ENCODE data around the gene IFNG. TPM values are rescaled to one million over a fixed set of nuclear protein-coding genes. Genes with fewer than 3 reads are reported as not detected.

Gene IFNG
- total and polyA plus RNA-seq, 8 donors: 0.18 to 0.60 TPM; not detected in 6

DNA sequence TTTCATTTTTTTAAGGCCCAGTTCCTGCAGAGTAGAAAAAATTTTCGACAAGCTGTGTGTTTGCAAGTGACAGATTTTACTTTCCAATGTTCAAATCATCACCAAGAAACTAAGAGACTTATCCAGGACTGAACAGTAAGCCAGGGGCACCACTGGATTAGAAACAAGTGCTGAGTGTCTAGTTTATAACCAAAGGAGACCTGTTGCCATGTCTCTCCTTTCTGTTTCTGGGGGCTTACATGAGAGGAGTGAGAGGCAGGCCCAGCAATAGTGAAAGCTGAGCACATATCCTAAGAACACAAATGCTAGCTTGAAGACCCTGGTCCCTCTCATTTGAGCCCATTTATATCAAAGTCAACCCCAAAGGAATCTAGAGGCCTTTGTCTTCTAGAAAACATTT, 2.9 kb downstream of the IFNG start:
- H3K9me3 ChIP-seq: no peaks in the 10 kb centered on the region
- DNase-seq: no peak
- H3K4me3 ChIP-seq: no peak overlapping the region
- TF ChIP-seq, protein P1, sequence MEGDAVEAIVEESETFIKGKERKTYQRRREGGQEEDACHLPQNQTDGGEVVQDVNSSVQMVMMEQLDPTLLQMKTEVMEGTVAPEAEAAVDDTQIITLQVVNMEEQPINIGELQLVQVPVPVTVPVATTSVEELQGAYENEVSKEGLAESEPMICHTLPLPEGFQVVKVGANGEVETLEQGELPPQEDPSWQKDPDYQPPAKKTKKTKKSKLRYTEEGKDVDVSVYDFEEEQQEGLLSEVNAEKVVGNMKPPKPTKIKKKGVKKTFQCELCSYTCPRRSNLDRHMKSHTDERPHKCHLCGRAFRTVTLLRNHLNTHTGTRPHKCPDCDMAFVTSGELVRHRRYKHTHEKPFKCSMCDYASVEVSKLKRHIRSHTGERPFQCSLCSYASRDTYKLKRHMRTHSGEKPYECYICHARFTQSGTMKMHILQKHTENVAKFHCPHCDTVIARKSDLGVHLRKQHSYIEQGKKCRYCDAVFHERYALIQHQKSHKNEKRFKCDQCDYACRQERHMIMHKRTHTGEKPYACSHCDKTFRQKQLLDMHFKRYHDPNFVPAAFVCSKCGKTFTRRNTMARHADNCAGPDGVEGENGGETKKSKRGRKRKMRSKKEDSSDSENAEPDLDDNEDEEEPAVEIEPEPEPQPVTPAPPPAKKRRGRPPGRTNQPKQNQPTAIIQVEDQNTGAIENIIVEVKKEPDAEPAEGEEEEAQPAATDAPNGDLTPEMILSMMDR (IDR thresholded peaks at IDR 0.05): no peak
- no peaks in the 10 kb centered on the region for H3K36me3 ChIP-seq
- no peaks in the 10 kb centered on the region for H3K4me1 ChIP-seq
- H3K27me3 ChIP-seq: no peaks in the 10 kb centered on the region
- no peak overlapping the region for H3K27ac ChIP-seq
- intact Hi-C loops (cut with DNase I): no loop called here
- no peak for ATAC-seq

DNA sequence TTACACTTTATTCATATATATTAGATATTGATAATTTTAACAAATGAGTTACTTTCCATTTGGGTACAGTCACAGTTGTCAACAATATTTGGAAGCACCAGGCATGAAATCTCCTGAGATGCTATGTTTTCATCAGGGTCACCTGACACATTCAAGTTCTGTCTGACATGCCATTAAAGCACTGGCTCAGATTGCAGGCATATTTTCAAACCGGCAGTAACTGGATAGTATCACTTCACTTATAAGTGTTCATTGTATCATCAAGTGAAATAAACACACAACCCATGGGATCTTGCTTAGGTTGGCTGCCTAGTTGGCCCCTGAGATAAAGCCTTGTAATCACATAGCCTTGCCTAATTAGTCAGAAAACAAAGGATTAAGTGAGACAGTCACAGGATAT, 4.8 kb downstream of the IFNG start:
- DNase-seq (no peak), ATAC-seq (no peak)
- Histone ChIP-seq H3K4me1 (no peaks in the 10 kb centered on the region), H3K4me3 (no peak overlapping the region), H3K27me3 (no peaks in the 10 kb centered on the region), H3K27ac (no peak overlapping the region), H3K9me3 (no peaks in the 10 kb centered on the region), H3K36me3 (no peaks in the 10 kb centered on the region)
- TF ChIP-seq, protein P1 (IDR thresholded peaks at IDR 0.05): no peak
- intact Hi-C loops (cut with DNase I): no loop called here

DNA sequence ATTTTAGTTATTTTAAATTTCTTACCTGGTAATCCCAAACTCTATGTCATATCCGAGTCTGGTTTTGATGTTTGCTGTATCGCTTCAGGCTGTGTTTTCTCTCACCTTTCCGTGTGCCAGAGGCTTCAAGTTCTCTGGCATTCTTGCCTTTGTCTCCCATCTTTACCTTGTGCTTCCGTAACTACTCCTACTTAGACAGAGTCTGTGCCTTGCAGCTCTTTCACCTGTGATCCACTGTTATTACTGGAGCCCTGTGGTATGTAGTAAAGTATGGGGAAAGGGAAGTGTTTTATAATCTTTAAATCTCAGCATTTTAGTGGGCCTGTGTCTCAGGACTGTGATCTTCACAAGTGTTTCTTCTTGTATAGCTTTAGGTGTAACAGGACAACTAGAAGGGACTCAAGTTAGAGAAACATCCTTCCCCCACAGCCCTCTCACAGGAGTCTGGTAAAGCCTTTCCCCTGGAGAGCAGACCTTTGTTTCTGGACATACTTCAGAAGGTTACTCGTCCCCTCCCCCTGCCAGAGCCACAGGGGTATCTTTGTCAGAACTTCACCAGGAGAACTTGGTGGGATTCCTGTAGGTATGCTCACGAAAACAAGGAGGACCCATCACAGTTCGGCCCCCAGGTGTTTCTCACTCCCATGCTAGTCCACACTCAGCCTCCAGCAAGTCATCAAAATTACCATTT, 11.1 kb downstream of the IFNG start:
- no peak for ATAC-seq
- TF ChIP-seq, protein P1 (IDR thresholded peaks at IDR 0.05): no peak
- H3K9me3 ChIP-seq: no peaks in the 10 kb centered on the region
- no peak for DNase-seq
- no peak overlapping the region for H3K4me3 ChIP-seq
- intact Hi-C loops (cut with DNase I): no loop called here
- H3K27ac ChIP-seq: no peak overlapping the region
- no peaks in the 10 kb centered on the region for H3K4me1 ChIP-seq
- H3K36me3 ChIP-seq: no peaks in the 10 kb centered on the region
- H3K27me3 ChIP-seq: no peaks in the 10 kb centered on the region

- no peaks in the 10 kb centered on the region for H3K27me3 ChIP-seq
- no peak overlapping the region for H3K4me3 ChIP-seq
- no peaks in the 10 kb centered on the region for H3K4me1 ChIP-seq
- no peaks in the 10 kb centered on the region for H3K36me3 ChIP-seq
- H3K9me3 ChIP-seq: no peaks in the 10 kb centered on the region
- DNase-seq (no peak), ATAC-seq (no peak)
- intact Hi-C loops (cut with DNase I): no loop called here
- H3K27ac ChIP-seq: no peak overlapping the region
- TF ChIP-seq, protein P1 (IDR thresholded peaks at IDR 0.05): no peak
These were observed 19.0 kb downstream of the IFNG start for GRCh38 chr12:68140556-68140955.

DNA sequence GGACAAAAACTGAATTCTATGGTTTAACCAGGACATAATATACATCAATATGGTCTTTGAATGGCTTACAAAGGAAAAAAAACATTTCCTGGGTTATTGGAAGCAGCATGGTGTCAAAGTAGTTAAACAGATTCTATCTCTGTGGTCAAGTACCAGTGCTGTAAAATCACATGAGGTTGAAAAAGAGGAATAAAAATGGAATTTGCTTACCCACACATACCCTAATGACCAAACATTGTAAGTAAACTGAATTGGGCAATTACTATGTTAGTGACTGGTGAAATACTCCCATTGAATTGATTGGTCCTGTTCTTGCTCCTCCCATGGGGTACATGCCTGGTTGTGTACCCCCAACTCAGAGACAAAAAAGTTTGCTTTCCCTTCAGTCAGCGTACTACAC, 19.6 kb downstream of the IFNG start:
- Histone ChIP-seq H3K27ac (no peak overlapping the region), H3K27me3 (no peaks in the 10 kb centered on the region), H3K4me3 (no peak overlapping the region), H3K9me3 (no peaks in the 10 kb centered on the region), H3K36me3 (no peaks in the 10 kb centered on the region), H3K4me1 (no peaks in the 10 kb centered on the region)
- no peak for DNase-seq
- TF ChIP-seq, protein P1 (IDR thresholded peaks at IDR 0.05): no peak
- no peak for ATAC-seq
- intact Hi-C loops (cut with DNase I): no loop called here

Measured in left lung (tissue), 10 donors.